Measurements from ENCODE around the gene TMEM63A.
"Not testable (repeated sequence)": the region's sequence is repeated elsewhere in the genome, so short reads cannot be mapped to it uniquely, and the experiment has no call there.

TMEM63A gene

DNA sequence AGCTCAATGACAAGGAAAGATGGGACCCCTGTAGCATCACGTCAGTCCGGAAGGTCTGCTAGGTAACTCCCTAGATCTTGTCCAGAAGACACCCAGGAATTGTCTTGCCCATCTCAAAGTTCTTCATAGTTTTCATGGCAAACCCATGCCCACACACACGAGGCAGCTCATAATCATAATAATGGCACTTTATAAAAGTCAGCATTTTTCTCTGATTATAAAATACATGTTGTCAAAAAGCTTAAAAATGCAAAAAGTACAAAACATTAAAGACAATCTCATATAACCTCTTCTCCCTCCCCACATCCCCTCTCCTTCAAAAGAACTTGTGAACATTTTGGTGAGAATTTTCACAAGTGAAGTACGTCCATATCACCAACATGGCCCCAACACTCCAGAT, 41.5 kb downstream of the TMEM63A start:
- H3K27me3 ChIP-seq (ENCODE audit: control insufficient read depth, low read length) = no peaks in the 10 kb centered on the region
- TF ChIP-seq, protein P1, sequence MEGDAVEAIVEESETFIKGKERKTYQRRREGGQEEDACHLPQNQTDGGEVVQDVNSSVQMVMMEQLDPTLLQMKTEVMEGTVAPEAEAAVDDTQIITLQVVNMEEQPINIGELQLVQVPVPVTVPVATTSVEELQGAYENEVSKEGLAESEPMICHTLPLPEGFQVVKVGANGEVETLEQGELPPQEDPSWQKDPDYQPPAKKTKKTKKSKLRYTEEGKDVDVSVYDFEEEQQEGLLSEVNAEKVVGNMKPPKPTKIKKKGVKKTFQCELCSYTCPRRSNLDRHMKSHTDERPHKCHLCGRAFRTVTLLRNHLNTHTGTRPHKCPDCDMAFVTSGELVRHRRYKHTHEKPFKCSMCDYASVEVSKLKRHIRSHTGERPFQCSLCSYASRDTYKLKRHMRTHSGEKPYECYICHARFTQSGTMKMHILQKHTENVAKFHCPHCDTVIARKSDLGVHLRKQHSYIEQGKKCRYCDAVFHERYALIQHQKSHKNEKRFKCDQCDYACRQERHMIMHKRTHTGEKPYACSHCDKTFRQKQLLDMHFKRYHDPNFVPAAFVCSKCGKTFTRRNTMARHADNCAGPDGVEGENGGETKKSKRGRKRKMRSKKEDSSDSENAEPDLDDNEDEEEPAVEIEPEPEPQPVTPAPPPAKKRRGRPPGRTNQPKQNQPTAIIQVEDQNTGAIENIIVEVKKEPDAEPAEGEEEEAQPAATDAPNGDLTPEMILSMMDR (IDR thresholded peaks at IDR 0.05; ENCODE audit: low read depth, low read length, poor library complexity, severe bottlenecking) = no peak
- TF ChIP-seq EZH2phosphoT487 (IDR thresholded peaks at IDR 0.05; ENCODE audit: borderline replicate concordance, low read length) = no peak
- H3K9me3 ChIP-seq (ENCODE audit: control insufficient read depth, insufficient read depth, low read length) = no peaks in the 10 kb centered on the region
- no peak overlapping the region for H3K27ac ChIP-seq (ENCODE audit: low read depth, low read length)
- H3K36me3 ChIP-seq (ENCODE audit: control insufficient read depth, low read length) = no peaks in the 10 kb centered on the region
- no peak overlapping the region for H3K4me2 ChIP-seq (ENCODE audit: low read length)
- H3K9me2 ChIP-seq (replicated peaks; ENCODE audit: control insufficient read depth, low read length) = no peaks in the 10 kb centered on the region
- no peaks in the 10 kb centered on the region for H3K4me1 ChIP-seq (ENCODE audit: control insufficient read depth, low read length)
- H3K4me3 ChIP-seq (ENCODE audit: low read length) = no peak overlapping the region
- H4K20me1 ChIP-seq (ENCODE audit: control insufficient read depth, insufficient read depth, low read depth, low read length) = no peaks in the 10 kb centered on the region
- H3F3A ChIP-seq (ENCODE audit: control insufficient read depth, insufficient read depth) = no peaks in the 10 kb centered on the region
- no peaks in the 10 kb centered on the region for H3K79me2 ChIP-seq (ENCODE audit: control insufficient read depth, low read length)

DNA sequence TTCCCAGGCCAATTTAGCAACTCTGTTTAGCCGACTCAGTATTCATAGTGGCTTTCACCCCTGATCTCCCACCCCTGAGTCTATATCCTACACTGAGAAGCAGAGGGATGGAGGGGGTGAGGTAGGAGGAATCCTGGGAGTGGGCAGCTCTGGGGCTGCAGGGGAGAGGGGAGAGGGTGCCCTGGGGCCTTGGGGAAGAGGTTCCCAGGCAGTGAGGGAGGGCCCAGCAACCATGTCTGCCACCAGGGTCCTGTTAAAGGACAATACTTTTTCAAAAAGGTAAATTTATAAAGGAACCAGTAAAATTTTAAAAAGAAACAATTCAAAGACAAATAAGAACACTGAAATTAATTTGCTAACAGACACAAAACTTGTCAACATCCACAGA, 42.0 kb downstream of the TMEM63A start:
- no peak for TF ChIP-seq EZH2phosphoT487 (IDR thresholded peaks at IDR 0.05; ENCODE audit: borderline replicate concordance, low read length)
- TF ChIP-seq, protein P1 (IDR thresholded peaks at IDR 0.05; ENCODE audit: low read depth, low read length, poor library complexity, severe bottlenecking) = no peak
- H3F3A ChIP-seq (ENCODE audit: control insufficient read depth, insufficient read depth) = no peaks in the 10 kb centered on the region
- H3K4me2 ChIP-seq (ENCODE audit: low read length) = no peak overlapping the region
- no peak overlapping the region for H3K27ac ChIP-seq (ENCODE audit: low read depth, low read length)
- H3K9me3 ChIP-seq (ENCODE audit: control insufficient read depth, insufficient read depth, low read length) = no peaks in the 10 kb centered on the region
- no peaks in the 10 kb centered on the region for H3K27me3 ChIP-seq (ENCODE audit: control insufficient read depth, low read length)
- no peaks in the 10 kb centered on the region for H4K20me1 ChIP-seq (ENCODE audit: control insufficient read depth, insufficient read depth, low read depth, low read length)
- H3K9me2 ChIP-seq (replicated peaks; ENCODE audit: control insufficient read depth, low read length) = no peaks in the 10 kb centered on the region
- no peaks in the 10 kb centered on the region for H3K36me3 ChIP-seq (ENCODE audit: control insufficient read depth, low read length)
- H3K79me2 ChIP-seq (ENCODE audit: control insufficient read depth, low read length) = no peaks in the 10 kb centered on the region
- H3K4me1 ChIP-seq (ENCODE audit: control insufficient read depth, low read length) = no peaks in the 10 kb centered on the region
- H3K4me3 ChIP-seq (ENCODE audit: low read length) = no peak overlapping the region

DNA sequence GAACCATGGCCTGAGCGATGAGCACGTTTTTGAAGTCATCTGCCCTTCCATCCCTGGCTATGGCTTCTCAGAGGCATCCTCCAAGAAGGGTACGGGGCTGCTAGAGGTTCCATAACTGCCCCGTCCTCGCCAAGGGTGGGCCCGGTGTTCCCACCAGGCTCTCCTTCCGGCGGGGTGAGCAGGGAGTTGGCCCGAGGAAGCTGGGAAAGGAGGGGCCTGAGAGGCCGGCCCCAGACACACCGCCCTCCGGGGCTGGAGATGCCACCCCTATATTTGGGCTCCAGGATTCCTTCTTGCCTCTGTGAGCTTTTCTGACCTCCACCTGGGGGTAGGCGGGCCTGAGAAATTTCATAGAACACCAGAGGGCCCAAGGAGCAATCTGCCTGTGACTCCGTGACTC, 43.4 kb downstream of the TMEM63A start:
- TF ChIP-seq, protein P1 (IDR thresholded peaks at IDR 0.05; ENCODE audit: low read depth, low read length, poor library complexity, severe bottlenecking) = no peak
- no peak for TF ChIP-seq EZH2phosphoT487 (IDR thresholded peaks at IDR 0.05; ENCODE audit: borderline replicate concordance, low read length)
- Histone ChIP-seq H3K4me2 (ENCODE audit: low read length) (no peak overlapping the region), H3K9me2 (replicated peaks; ENCODE audit: control insufficient read depth, low read length) (no peaks in the 10 kb centered on the region), H3K4me1 (ENCODE audit: control insufficient read depth, low read length) (no peaks in the 10 kb centered on the region), H3K79me2 (ENCODE audit: control insufficient read depth, low read length) (no peaks in the 10 kb centered on the region), H3K4me3 (ENCODE audit: low read length) (no peak overlapping the region), H3K36me3 (ENCODE audit: control insufficient read depth, low read length) (no peaks in the 10 kb centered on the region), H3K27ac (ENCODE audit: low read depth, low read length) (no peak overlapping the region), H4K20me1 (ENCODE audit: control insufficient read depth, insufficient read depth, low read depth, low read length) (no peaks in the 10 kb centered on the region), H3K9me3 (ENCODE audit: control insufficient read depth, insufficient read depth, low read length) (no peaks in the 10 kb centered on the region), H3F3A (ENCODE audit: control insufficient read depth, insufficient read depth) (no peaks in the 10 kb centered on the region), H3K27me3 (ENCODE audit: control insufficient read depth, low read length) (no peaks in the 10 kb centered on the region)

DNA sequence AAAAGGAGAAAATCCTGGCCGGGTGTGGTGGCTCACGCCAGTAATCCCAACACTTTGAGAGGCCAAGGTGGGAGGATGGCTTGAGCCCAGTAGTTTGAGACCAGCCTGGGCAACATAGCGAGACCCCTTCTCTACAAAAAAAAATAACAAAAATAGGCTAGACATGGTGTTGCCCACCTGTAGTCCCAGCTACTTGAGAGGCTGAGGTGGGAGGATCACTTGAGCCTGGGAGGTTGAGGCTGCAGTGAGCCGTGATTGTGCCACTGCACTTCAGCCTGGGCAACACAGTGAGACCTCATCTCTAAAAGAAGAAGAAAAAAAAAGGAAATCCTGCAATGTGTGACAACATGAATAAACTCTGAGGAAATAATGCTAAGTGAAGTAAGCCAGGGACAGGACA, 45.9 kb downstream of the TMEM63A start:
- H3K4me3 ChIP-seq (ENCODE audit: low read length); H3K4me2 ChIP-seq (ENCODE audit: low read length); H3K36me3 ChIP-seq (ENCODE audit: control insufficient read depth, low read length); H4K20me1 ChIP-seq (ENCODE audit: control insufficient read depth, insufficient read depth, low read depth, low read length); H3K9me2 ChIP-seq (replicated peaks; ENCODE audit: control insufficient read depth, low read length); H3K27me3 ChIP-seq (ENCODE audit: control insufficient read depth, low read length); H3K4me1 ChIP-seq (ENCODE audit: control insufficient read depth, low read length); H3F3A ChIP-seq (ENCODE audit: control insufficient read depth, insufficient read depth); H3K9me3 ChIP-seq (ENCODE audit: control insufficient read depth, insufficient read depth, low read length); H3K79me2 ChIP-seq (ENCODE audit: control insufficient read depth, low read length); H3K27ac ChIP-seq (ENCODE audit: low read depth, low read length): not testable (repeated sequence)

All from DOHH2 (cell line).